Measurements from ENCODE around the gene CAMK2B.

CAMK2B gene

GRCh38 chr7:44194069-44194468 is 131.3 kb downstream of the CAMK2B start:
- peaks cover 5% of the 10 kb centered on the region for H3K4me1 Mint-ChIP-seq (ENCODE audit: low read depth)
- H3K27me3 Mint-ChIP-seq = peaks cover 3% of the 10 kb centered on the region
- H3K27ac Mint-ChIP-seq = no peak overlapping the region
- H3K9me3 Mint-ChIP-seq (ENCODE audit: low read depth) = no peaks in the 10 kb centered on the region
- H3K36me3 Mint-ChIP-seq = peaks cover 2% of the 10 kb centered on the region
- no peak overlapping the region for H3K4me3 Mint-ChIP-seq

GRCh38 chr7:44193011-44193802 is 132.2 kb downstream of the CAMK2B start:
- Mint-ChIP-seq H3K9me3 (ENCODE audit: low read depth) (no peaks in the 10 kb centered on the region), H3K36me3 (peaks cover 2% of the 10 kb centered on the region), H3K4me3 (no peak overlapping the region), H3K27ac (no peak overlapping the region), H3K27me3 (peaks cover 3% of the 10 kb centered on the region), H3K4me1 (ENCODE audit: low read depth) (peaks cover 5% of the 10 kb centered on the region)

DNA sequence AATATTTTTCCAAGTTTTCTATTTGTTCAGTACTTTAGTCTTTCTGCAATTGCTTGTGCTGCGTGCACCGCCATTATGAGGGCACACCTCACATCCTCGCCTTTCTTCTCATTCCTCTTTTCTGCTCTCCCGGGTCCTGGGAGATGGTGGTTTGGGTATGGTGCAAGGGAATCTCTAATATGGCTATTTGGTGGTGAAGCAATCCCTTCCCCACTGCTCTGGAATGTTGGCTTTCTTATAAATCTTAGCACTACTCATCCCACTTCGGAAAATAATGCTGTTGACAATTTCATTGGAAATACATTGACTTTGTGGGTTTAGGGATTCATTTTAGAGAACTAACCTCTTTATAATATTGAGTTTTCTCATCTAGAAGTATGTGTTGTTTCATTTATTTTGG is 134.2 kb downstream of the CAMK2B start:
- peaks cover 2% of the 10 kb centered on the region for H3K36me3 Mint-ChIP-seq
- H3K4me1 Mint-ChIP-seq (ENCODE audit: low read depth) = peaks cover 5% of the 10 kb centered on the region
- H3K27me3 Mint-ChIP-seq = peaks cover 3% of the 10 kb centered on the region
- no peak overlapping the region for H3K4me3 Mint-ChIP-seq
- H3K27ac Mint-ChIP-seq = no peak overlapping the region
- no peaks in the 10 kb centered on the region for H3K9me3 Mint-ChIP-seq (ENCODE audit: low read depth)

GRCh38 chr7:44189993-44190872 is 135.2 kb downstream of the CAMK2B start:
- Mint-ChIP-seq H3K27ac (no peak overlapping the region), H3K27me3 (peaks cover 3% of the 10 kb centered on the region), H3K4me3 (no peak overlapping the region), H3K4me1 (ENCODE audit: low read depth) (peaks cover 5% of the 10 kb centered on the region), H3K36me3 (peaks cover 2% of the 10 kb centered on the region), H3K9me3 (ENCODE audit: low read depth) (no peaks in the 10 kb centered on the region)

- peaks cover 5% of the 10 kb centered on the region for H3K4me1 Mint-ChIP-seq (ENCODE audit: low read depth)
- no peak within 1 kb of the TSS for H3K27ac Mint-ChIP-seq
- peaks cover 2% of the 10 kb centered on the region for H3K36me3 Mint-ChIP-seq
- peaks cover 3% of the 10 kb centered on the region for H3K27me3 Mint-ChIP-seq
- no peaks in the 10 kb centered on the region for H3K9me3 Mint-ChIP-seq (ENCODE audit: low read depth)
- H3K4me3 Mint-ChIP-seq = no peak within 1 kb of the TSS
These were observed 136.0 kb downstream of the CAMK2B start, which contains the start of gene GCK for GRCh38 chr7:44189286-44189992. Gene GCK (minus strand): TSS chr7:44189439. CDS start chr7:44188953, 486 bp downstream.

DNA sequence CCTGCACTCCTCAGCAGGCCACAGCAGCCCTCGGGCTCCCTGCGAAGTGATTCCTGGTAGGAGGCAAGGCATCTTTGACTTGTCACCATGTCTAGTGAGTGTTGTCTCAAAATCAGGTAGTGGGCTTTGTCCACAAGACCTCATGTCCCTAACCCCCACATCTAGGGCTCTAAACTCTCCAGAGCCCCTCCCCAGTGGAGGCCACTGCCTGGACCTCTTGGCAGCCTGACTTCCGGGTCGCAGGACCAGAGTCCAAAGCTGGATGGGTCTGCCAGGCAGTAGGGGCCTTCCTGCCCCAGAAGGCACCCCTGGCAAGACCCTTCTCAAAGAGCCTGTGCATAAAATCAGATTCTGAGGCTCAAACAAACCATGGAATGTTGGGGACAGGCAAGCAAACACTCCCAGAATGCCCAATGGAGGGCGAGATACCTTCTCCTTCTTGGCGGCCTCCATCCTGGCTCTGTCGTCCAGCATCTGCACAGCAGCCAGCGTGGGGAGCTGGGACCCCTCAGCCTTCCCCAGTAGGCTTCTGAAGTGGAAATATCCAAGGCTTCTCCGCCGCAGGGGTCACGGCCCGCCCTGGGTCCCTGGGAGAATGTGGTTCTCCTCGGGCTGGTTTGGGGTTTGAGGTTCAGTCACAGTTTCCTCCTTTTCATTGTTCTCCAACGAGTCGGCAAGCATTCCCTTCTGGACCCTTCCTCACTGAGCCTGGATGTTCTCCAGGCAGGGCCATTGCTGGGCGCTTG is 136.7 kb downstream of the CAMK2B start:
- no peak overlapping the region for H3K4me3 Mint-ChIP-seq
- H3K4me1 Mint-ChIP-seq (ENCODE audit: low read depth) = no peaks in the 10 kb centered on the region
- peaks cover 2% of the 10 kb centered on the region for H3K27me3 Mint-ChIP-seq
- H3K9me3 Mint-ChIP-seq (ENCODE audit: low read depth) = no peaks in the 10 kb centered on the region
- no peak overlapping the region for H3K27ac Mint-ChIP-seq
- H3K36me3 Mint-ChIP-seq = no peaks in the 10 kb centered on the region

- H3K27me3 Mint-ChIP-seq = no peaks in the 10 kb centered on the region
- no peaks in the 10 kb centered on the region for H3K4me1 Mint-ChIP-seq (ENCODE audit: low read depth)
- H3K9me3 Mint-ChIP-seq (ENCODE audit: low read depth) = peaks cover 4% of the 10 kb centered on the region
- no peak overlapping the region for H3K27ac Mint-ChIP-seq
- no peaks in the 10 kb centered on the region for H3K36me3 Mint-ChIP-seq
- H3K4me3 Mint-ChIP-seq = no peak overlapping the region
These were observed 137.6 kb downstream of the CAMK2B start for GRCh38 chr7:44187636-44188416.

GRCh38 chr7:44186736-44187135 is 138.7 kb downstream of the CAMK2B start:
- H3K9me3 Mint-ChIP-seq (ENCODE audit: low read depth) = peaks cover 5% of the 10 kb centered on the region
- H3K4me1 Mint-ChIP-seq (ENCODE audit: low read depth) = no peaks in the 10 kb centered on the region
- H3K27ac Mint-ChIP-seq = no peak overlapping the region
- no peak overlapping the region for H3K4me3 Mint-ChIP-seq
- no peaks in the 10 kb centered on the region for H3K36me3 Mint-ChIP-seq
- H3K27me3 Mint-ChIP-seq = no peaks in the 10 kb centered on the region

DNA sequence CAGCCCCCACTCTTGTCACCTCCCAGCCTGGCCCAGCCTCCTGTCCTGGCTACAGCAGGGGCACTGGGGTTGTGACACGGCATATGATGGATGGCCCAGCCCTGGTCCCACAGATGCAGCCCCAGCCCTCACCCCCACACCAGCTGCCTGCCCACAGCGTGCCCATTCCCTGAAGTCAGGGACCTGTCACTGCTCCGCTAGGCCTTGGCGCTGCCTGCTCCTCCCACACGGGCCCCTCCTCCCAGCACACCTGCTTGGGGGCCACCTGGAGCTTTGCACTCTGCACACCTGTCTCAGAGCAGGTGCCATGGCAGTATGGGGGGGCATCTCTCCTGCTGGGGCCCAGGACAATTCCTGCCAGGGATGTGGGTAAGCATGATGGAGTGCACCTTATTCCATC is 139.7 kb downstream of the CAMK2B start:
- Mint-ChIP-seq H3K4me3 (no peak overlapping the region), H3K27me3 (no peaks in the 10 kb centered on the region), H3K36me3 (no peaks in the 10 kb centered on the region), H3K9me3 (ENCODE audit: low read depth) (peaks cover 5% of the 10 kb centered on the region), H3K4me1 (ENCODE audit: low read depth) (no peaks in the 10 kb centered on the region), H3K27ac (no peak overlapping the region)

DNA sequence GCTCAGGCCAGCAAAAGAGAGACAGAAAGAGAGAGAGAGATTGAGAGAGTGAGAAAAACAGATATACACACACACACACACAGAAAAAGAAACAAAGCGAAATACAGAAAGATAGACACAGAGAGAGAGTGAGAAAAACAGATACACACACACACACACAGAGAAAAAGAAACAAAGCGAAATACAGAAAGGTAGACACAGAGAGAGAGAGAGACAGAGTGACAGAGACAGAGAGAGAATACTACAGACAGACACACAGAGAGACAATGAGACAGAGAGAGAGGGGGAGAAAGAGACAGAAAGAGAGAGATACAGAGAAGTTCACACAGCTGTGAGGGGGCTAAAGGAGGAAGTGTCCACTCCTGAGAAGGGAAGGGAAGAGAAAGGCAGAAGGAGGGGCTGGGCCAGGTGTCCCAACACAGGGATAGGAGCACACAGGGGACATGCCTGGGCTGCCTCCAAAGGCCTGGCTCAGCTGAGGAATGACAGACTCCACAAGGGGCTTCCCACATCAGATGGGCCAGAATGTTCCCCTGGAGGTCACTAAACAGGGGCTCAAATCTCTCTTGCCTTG is 140.4 kb downstream of the CAMK2B start:
- peaks cover 5% of the 10 kb centered on the region for H3K9me3 Mint-ChIP-seq (ENCODE audit: low read depth)
- no peak overlapping the region for H3K4me3 Mint-ChIP-seq
- H3K4me1 Mint-ChIP-seq (ENCODE audit: low read depth) = no peaks in the 10 kb centered on the region
- no peak overlapping the region for H3K27ac Mint-ChIP-seq
- no peaks in the 10 kb centered on the region for H3K27me3 Mint-ChIP-seq
- no peaks in the 10 kb centered on the region for H3K36me3 Mint-ChIP-seq

DNA sequence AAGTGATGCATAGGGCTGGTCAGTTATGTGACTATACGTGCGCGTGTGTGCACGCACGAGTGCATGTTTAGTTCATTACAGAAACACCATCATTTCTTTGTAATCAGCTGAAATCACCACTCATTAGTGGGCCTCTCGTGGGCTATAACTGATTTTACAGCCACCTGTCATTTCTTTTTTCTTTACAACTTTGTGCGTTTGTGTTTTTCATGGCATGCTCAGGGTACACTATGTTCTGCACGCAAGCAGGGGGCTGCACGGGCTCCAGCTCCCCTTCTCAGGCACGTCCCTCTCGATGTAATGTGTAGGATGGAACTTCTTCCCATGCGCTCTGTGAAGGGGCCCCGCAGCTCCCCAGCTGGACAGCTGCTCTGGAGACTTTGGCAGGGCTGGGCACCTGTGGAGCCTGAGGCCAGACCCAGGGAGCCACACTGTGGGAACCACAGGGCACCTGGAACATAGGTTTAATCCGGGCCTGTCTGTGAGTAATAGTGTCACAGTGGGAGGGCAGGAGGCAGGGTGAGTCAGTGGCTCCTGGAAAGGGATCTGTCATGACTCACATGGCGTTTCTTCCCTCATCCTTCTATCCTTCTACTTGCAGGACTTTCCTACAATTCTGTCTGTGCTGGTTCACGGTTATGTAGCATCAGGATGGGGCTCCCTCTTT is 141.1 kb downstream of the CAMK2B start:
- H3K27me3 Mint-ChIP-seq = no peaks in the 10 kb centered on the region
- H3K4me1 Mint-ChIP-seq (ENCODE audit: low read depth) = no peaks in the 10 kb centered on the region
- peaks cover 5% of the 10 kb centered on the region for H3K9me3 Mint-ChIP-seq (ENCODE audit: low read depth)
- H3K36me3 Mint-ChIP-seq = no peaks in the 10 kb centered on the region
- no peak overlapping the region for H3K27ac Mint-ChIP-seq
- H3K4me3 Mint-ChIP-seq = no peak overlapping the region

DNA sequence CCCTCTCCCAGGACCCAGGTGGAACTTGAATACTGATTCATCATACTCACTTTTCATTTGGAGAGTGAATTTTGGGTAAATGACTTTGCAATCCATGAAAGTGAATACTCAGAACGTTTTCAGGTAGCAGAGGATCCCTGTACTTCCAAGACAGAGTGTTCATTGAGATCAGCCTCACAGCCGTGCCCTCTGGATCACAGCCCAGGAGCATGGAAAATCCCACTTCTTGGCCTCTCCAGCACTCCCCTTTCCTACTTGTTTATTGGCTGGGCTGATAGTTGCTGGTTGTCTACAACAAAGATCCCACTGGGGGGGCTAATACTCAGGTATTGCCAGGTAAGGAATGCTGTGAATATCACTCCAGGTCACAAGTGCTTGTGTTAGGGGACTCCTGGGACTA is 142.0 kb downstream of the CAMK2B start:
- H3K9me3 Mint-ChIP-seq (ENCODE audit: low read depth) = peaks cover 5% of the 10 kb centered on the region
- H3K4me1 Mint-ChIP-seq (ENCODE audit: low read depth) = no peaks in the 10 kb centered on the region
- H3K4me3 Mint-ChIP-seq = no peak overlapping the region
- H3K27me3 Mint-ChIP-seq = no peaks in the 10 kb centered on the region
- no peak overlapping the region for H3K27ac Mint-ChIP-seq
- H3K36me3 Mint-ChIP-seq = no peaks in the 10 kb centered on the region

GRCh38 chr7:44182827-44183226 is 142.6 kb downstream of the CAMK2B start:
- Mint-ChIP-seq H3K9me3 (ENCODE audit: low read depth) (peaks cover 5% of the 10 kb centered on the region), H3K27me3 (no peaks in the 10 kb centered on the region), H3K27ac (no peak overlapping the region), H3K4me3 (no peak overlapping the region), H3K4me1 (ENCODE audit: low read depth) (no peaks in the 10 kb centered on the region), H3K36me3 (no peaks in the 10 kb centered on the region)

Measured in activated naive CD8-positive, alpha-beta T cell (primary cell).